Retinal pigment epithelial cell (primary cell): ENCODE results near the gene DNAJC22.
"Not testable (repeated sequence)": the region's sequence is repeated elsewhere in the genome, so short reads cannot be mapped to it uniquely, and the experiment has no call there.

Experiments used
- DNase-seq: peaks from one replicate; pipeline ENCODE4 v3.0.0-alpha.2; 2010; ENCODE audit warnings: low read depth
- H3K4me3 ChIP-seq: 2 replicates; pipeline ENCODE4 v1.5.1; 2011; ENCODE audit warnings: mild to moderate bottlenecking, low read length, control low read depth, moderate library complexity
- CTCF ChIP-seq: conservative IDR thresholded peaks from 2 replicates; pipeline ENCODE4 v1.5.1; 2011; ENCODE audit warnings: low read depth, low read length, control low read depth, inconsistent platforms

Gene DNAJC22

DNA sequence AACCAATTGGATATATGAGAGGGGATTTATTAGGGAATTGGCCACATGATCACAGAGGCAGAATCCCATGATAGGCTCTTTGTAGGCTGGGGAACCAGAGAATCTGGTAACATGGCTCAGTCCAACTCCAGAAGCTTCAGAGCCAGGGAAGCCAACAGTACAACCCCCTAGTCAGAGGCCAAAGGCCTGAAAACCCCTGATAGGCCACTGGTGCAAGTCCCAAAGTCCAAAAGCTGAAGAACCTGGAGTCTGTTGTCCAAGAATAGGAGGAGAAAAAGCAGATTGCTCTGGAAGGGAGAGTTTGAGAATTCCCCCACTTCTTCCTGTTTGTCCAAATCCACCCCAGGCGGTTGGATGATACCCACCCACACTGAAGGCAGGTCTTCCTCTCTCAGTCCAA lies 31.9 kb upstream of the DNAJC22 start:
- TF ChIP-seq CTCF: no peak
- no peak overlapping the region for H3K4me3 ChIP-seq
- DNase-seq: no peak

GRCh38 chr12:49317118-49317517 lies 29.6 kb upstream of the DNAJC22 start:
- not testable (repeated sequence) for DNase-seq, H3K4me3 ChIP-seq

GRCh38 chr12:49320411-49321103 lies 26.1 kb upstream of the DNAJC22 start:
- H3K4me3 ChIP-seq, DNase-seq: not testable (repeated sequence)

DNA sequence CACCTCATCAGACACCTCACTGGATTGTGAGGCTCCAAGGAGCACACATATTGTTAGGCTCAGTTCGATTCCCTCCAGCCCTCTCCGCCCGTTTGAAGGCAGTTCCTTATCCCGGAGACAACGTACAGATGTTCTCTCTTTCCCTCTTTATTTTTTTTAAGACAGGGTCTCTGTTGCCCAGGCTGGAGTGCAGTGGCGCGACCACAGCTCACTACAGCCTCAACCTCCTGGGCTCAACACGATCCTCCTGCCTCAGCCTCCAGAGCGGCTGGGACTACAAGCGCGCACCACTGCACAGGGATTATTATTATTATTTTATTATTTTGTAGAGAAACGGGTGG lies 24.4 kb upstream of the DNAJC22 start:
- H3K4me3 ChIP-seq: peak overlapping the region; percentile 88
- no peak for DNase-seq
- no peak for TF ChIP-seq CTCF

DNA sequence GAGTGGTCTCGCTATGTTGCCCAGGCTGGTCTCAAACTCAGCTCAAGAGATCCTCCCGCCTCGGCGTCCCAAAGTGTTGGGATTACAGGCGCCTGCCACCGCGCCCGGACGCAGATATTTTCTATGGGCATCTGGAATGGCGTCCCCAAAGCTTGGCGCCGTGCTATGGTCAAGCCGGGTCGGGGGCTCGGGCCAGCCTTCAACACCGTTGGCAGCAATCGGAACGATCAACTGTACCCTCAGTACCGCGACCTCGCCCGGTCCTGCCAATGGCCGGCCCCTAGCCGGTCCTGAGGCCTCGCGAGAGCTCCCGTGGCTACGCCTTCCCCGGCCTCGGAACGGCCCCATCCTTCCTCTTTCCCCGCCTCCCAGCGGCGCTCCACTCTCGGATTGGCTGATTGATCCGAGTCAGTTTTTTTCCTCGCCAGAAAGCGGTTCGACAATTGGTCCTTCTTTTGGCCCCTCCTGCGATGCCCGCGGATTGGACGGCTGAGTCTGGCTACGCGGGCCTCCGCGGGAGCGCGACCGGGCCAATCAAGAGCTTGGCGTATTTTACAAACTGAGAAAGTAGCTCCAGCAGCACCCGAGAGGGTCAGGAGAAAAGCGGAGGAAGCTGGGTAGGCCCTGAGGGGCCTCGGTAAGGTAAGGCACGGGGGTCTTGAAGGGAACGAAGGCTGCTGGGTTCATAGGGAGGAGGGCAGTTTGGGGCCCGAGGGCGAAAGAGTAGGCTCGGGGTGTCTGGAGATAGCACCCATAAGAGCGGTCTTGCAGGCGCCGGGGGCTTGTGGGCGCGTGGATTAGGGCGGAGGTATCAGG lies 23.8 kb upstream of the DNAJC22 start, which contains the start of gene TROAP:
Gene TROAP, plus strand, starts transcription at position 548 of the 816 bp plus-strand sequence. CDS start 354 bp downstream, outside the sequence.
- peak; percentile 95 for DNase-seq
- peak within 1 kb of the TSS; percentile 88 for H3K4me3 ChIP-seq
- no peak for TF ChIP-seq CTCF

GRCh38 chr12:49323524-49324097 lies 23.1 kb upstream of the DNAJC22 start:
- DNase-seq: no peak
- TF ChIP-seq CTCF: no peak
- peak overlapping the region; percentile 88 for H3K4me3 ChIP-seq

- TF ChIP-seq CTCF: no peak
- H3K4me3 ChIP-seq: no peak overlapping the region
- no peak for DNase-seq
These were observed 21.1 kb upstream of the DNAJC22 start for GRCh38 chr12:49325606-49326005.

GRCh38 chr12:49327368-49327767 lies 19.3 kb upstream of the DNAJC22 start:
- H3K4me3 ChIP-seq: no peak overlapping the region
- no peak for DNase-seq
- no peak for TF ChIP-seq CTCF
